HG02642 (cell line): ENCODE results near the gene VARS1.
"Not testable (repeated sequence)": the region's sequence is repeated elsewhere in the genome, so short reads cannot be mapped to it uniquely, and the experiment has no call there.

ENCODE experiments used
- ATAC-seq: cut with Tn5 transposase; IDR thresholded peaks from one replicate; pipeline ENCODE4 v1.9.1; 2021; ENCODE audit warnings: mild to moderate bottlenecking; ENCODE audit not compliant: unreplicated experiment, poor library complexity

VARS1 gene

GRCh38 chr6:31822036-31822821 lies 26.7 kb upstream of the VARS1 start:
- peak; percentile 41 for ATAC-seq

- ATAC-seq: peak; percentile 49
Observed at GRCh38 chr6:31821301-31822035, 25.9 kb upstream of the VARS1 start.

- not testable (repeated sequence) for ATAC-seq
Observed at GRCh38 chr6:31820399-31820798, 24.8 kb upstream of the VARS1 start.

GRCh38 chr6:31819871-31820299 lies 24.3 kb upstream of the VARS1 start:
- ATAC-seq: no peak

GRCh38 chr6:31817929-31818511 lies 22.5 kb upstream of the VARS1 start:
- not testable (repeated sequence) for ATAC-seq

GRCh38 chr6:31817133-31817928 lies 21.8 kb upstream of the VARS1 start:
- ATAC-seq: not testable (repeated sequence)

- ATAC-seq: peak; percentile 40
Observed at GRCh38 chr6:31815025-31815838, 19.7 kb upstream of the VARS1 start, which contains the start of the genes HSPA1A and HSPA1L. Gene HSPA1A (plus strand): TSS chr6:31815543. CDS start chr6:31815757, 214 bp downstream. Gene HSPA1L (minus strand): TSS chr6:31815283. CDS start chr6:31811972, 3,311 bp downstream.

- no peak for ATAC-seq
Observed at GRCh38 chr6:31814677-31815024, 19.1 kb upstream of the VARS1 start.

- ATAC-seq: no peak
Observed at GRCh38 chr6:31813465-31813849, 17.9 kb upstream of the VARS1 start.

GRCh38 chr6:31811645-31812044 lies 16.1 kb upstream of the VARS1 start:
- ATAC-seq: no peak

- ATAC-seq: not testable (repeated sequence)
Observed at GRCh38 chr6:31808599-31808998, 13.0 kb upstream of the VARS1 start.

GRCh38 chr6:31806470-31807272 lies 11.1 kb upstream of the VARS1 start, which contains the start of gene LSM2:
Gene LSM2 (minus strand): TSS chr6:31806966. CDS start chr6:31806757, 209 bp downstream.
- peak; percentile 93 for ATAC-seq

- no peak for ATAC-seq
Observed at GRCh38 chr6:31805939-31806469, 10.5 kb upstream of the VARS1 start.

GRCh38 chr6:31801031-31801927 lies 5.7 kb upstream of the VARS1 start:
- not testable (repeated sequence) for ATAC-seq

- ATAC-seq: no peak
Observed at GRCh38 chr6:31799781-31800180, 4.2 kb upstream of the VARS1 start.

- ATAC-seq: no peak
Observed at GRCh38 chr6:31797588-31797987, 2.0 kb upstream of the VARS1 start.

GRCh38 chr6:31796993-31797385 lies 1.4 kb upstream of the VARS1 start:
- ATAC-seq: no peak
